GM12878 (cell line): ENCODE data around the gene NONO. TPM values are rescaled to one million over a fixed set of nuclear protein-coding genes. Genes with fewer than 3 reads are reported as not detected.

Experiments used
- ATAC-seq: fragments of 200-7000 bp; cut with Tn5 transposase; 3 replicates; pipeline ENCODE4 v1.9.1; 2020; ENCODE audit warnings: mild to moderate bottlenecking, moderate library complexity
- BruUV-seq: library from RNA; stranded (reverse); fragments of 400-500 nt; replicated peaks from 2 replicates; lab custom pipeline; 2021; lab: Mats Ljungman, UMichigan
- CTCF ChIA-PET: fragments of 300-600 bp; sonication (Branson Sonifier 250); formaldehyde crosslinking; extraction: SDS; loops from one replicate; lab custom pipeline; 2021; ENCODE audit warnings: inconsistent platforms; lab: Yijun Ruan, JAX
- POLR2A ChIA-PET: fragments of 350-600 bp; formaldehyde crosslinking; extraction: SDS; loops from one replicate; lab custom pipeline; 2021; ENCODE audit warnings: inconsistent platforms; lab: Charles Lee
- RAD21 ChIA-PET: fragments of 300-600 bp; sonication (Branson Sonifier 250); formaldehyde crosslinking; loops from one replicate; lab custom pipeline; 2023; ENCODE audit warnings: antibody characterized with exemption; ENCODE audit not compliant: unreplicated experiment; lab: Charles Lee
- SMC1A ChIA-PET: fragments of 300-600 bp; sonication (Branson Sonifier 250); formaldehyde crosslinking; loops from one replicate; lab custom pipeline; 2023; ENCODE audit not compliant: unreplicated experiment, uncharacterized antibody; lab: Charles Lee
- DNase-seq: peaks from one replicate; pipeline ENCODE4 v3.0.0-alpha.2; 2011; ENCODE audit warnings: low read depth, low spot score
- FAIRE-seq: peaks from 3 replicates; lab custom pipeline; 2011; peaks lifted over from hg19 to GRCh38; lab: Jason Lieb, UNC
- H2AFZ ChIP-seq: 2 replicates; pipeline ENCODE4 v1.6.0; 2011; ENCODE audit warnings: low read depth, low read length, control low read depth; ENCODE audit not compliant: control insufficient read depth
- H3K27ac ChIP-seq: 2 replicates; pipeline ENCODE4 v1.5.1; 2011; ENCODE audit warnings: control low read depth; ENCODE audit not compliant: control insufficient read depth, insufficient read depth
- H3K27me3 ChIP-seq, 2 experiments: replicated peaks in 1 of 2; 2 replicates each; pipeline versions ENCODE4 v1.6.0 to v1.6.1; 2011; ENCODE audit warnings: low read length in 1 of 2; ENCODE audit not compliant: control insufficient read depth in 2 of 2, insufficient read depth in 2 of 2
- H3K36me3 ChIP-seq, 2 experiments: 2 replicates each; pipeline ENCODE4 v1.5.1; 2011; ENCODE audit warnings: low read length in 1 of 2; ENCODE audit not compliant: control insufficient read depth in 2 of 2, insufficient read depth in 2 of 2
- H3K4me1 ChIP-seq: 2 replicates; pipeline ENCODE4 v1.6.1; 2011; ENCODE audit warnings: mild to moderate bottlenecking, low read length, moderate library complexity, mixed read lengths; ENCODE audit not compliant: control insufficient read depth, insufficient read depth
- H3K4me2 ChIP-seq: 2 replicates; pipeline ENCODE4 v1.6.0; 2011; ENCODE audit warnings: control low read depth; ENCODE audit not compliant: control insufficient read depth, insufficient read depth
- H3K4me3 ChIP-seq: fragments of 200-600 bp; sonication (generic); 2 replicates; pipeline ENCODE4 v1.5.1; 2016
- H3K79me2 ChIP-seq: 2 replicates; pipeline ENCODE4 v1.6.0; 2011; ENCODE audit warnings: low read length; ENCODE audit not compliant: control insufficient read depth, insufficient read depth
- H3K9ac ChIP-seq: 2 replicates; pipeline ENCODE4 v1.8.0; 2011; ENCODE audit warnings: low read length, control low read depth, mixed read lengths; ENCODE audit not compliant: control insufficient read depth, insufficient read depth
- H3K9me3 ChIP-seq: replicated peaks from 3 replicates; pipeline ENCODE4 v1.5.1; 2011; ENCODE audit warnings: mild to moderate bottlenecking, low read length; ENCODE audit not compliant: control insufficient read depth, insufficient read depth
- H4K20me1 ChIP-seq: 2 replicates; pipeline ENCODE4 v1.6.0; 2011; ENCODE audit not compliant: control insufficient read depth, insufficient read depth
- BACH1 ChIP-seq: fragments of 450-650 bp; IDR thresholded peaks from 2 replicates; pipeline ENCODE4 v1.6.1; 2017; ENCODE audit warnings: mild to moderate bottlenecking, borderline replicate concordance
- CTCF ChIP-seq, 3 experiments: IDR thresholded peaks in 2 of 3; conservative IDR thresholded peaks in 1 of 3; 2 replicates each; pipeline ENCODE4 v1.5.1; 2011; ENCODE audit warnings: low read depth in 3 of 3, low read length in 3 of 3, mild to moderate bottlenecking in 3 of 3, control low read depth in 2 of 3, moderate library complexity in 2 of 3, inconsistent platforms in 1 of 3, mixed read lengths in 1 of 3; ENCODE audit not compliant: control insufficient read depth in 2 of 3, insufficient read depth in 1 of 3; ENCODE audit errors: extremely low read depth in 1 of 3
- EGR1 ChIP-seq, 2 experiments: IDR thresholded peaks; 1 replicate in 1 of 2; 2 replicates in 1 of 2; pipeline ENCODE4 v1.6.1; 2011 to 2012; ENCODE audit warnings: low read depth in 2 of 2, low read length in 2 of 2, borderline replicate concordance in 1 of 2, mild to moderate bottlenecking in 1 of 2, moderate library complexity in 1 of 2
- NR2F1 ChIP-seq: fragments of 450-650 bp; conservative IDR thresholded peaks from 2 replicates; pipeline ENCODE4 v1.6.1; 2017; ENCODE audit warnings: mild to moderate bottlenecking
- RUNX3 ChIP-seq: IDR thresholded peaks from 2 replicates; pipeline ENCODE4 v1.6.1; 2012; ENCODE audit warnings: low read length, inconsistent platforms
- TAF1 ChIP-seq: IDR thresholded peaks from 2 replicates; pipeline ENCODE4 v1.6.1; 2011; ENCODE audit warnings: mild to moderate bottlenecking, low read depth, low read length, borderline replicate concordance
- WGBS: methylation state at CpG from one replicate; pipeline ENCODE4 v1.1.6; 2016; ENCODE audit warnings: low lambda C conversion rate; ENCODE audit not compliant: insufficient replicate concordance, insufficient coverage; ENCODE audit errors: missing lambda C conversion rate; 5-methylcytosine and 5-hydroxymethylcytosine counted together
- in situ Hi-C: fragments of 300-500 bp; cut with MboI; formaldehyde crosslinking; loops from 9 replicates; pipeline ENCODE4 v1.14.3; 2018; ENCODE audit warnings: mixed read lengths
- intact Hi-C: fragments of 100-400 bp; cut with micrococcal nuclease; formaldehyde crosslinking; loops from one replicate; pipeline ENCODE4 v1.14.2; 2022; ENCODE audit not compliant: unreplicated experiment
- polyA plus RNA-seq, 11 experiments: library from polyadenylated mRNA; depleted of rRNA in 4 of 11; unstranded in 6 of 11; stranded (reverse) in 5 of 11; fragments of >200 nt; fragmentation: Nextera tagmentation in 4 of 11; fragmentation: Illumina TruSeq in 1 of 11; extraction: Ambion mirVana in 4 of 11; extraction: Trizol in 1 of 11; gene quantifications; 1 replicate in 1 of 11; 2 replicates in 10 of 11; pipeline versions ENCODE4 v1.2.1 to v1.2.3, GENCODE V29; 2011 to 2016; ENCODE audit warnings: inconsistent platforms in 2 of 11, missing spikeins in 2 of 11, low read depth in 1 of 11
- total RNA-seq, 4 experiments: library from RNA; depleted of rRNA in 3 of 4; stranded (reverse); fragments of >200 nt in 3 of 4; fragmentation: Illumina TruSeq in 1 of 4; extraction: Trizol in 1 of 4; gene quantifications; 2 replicates each; pipeline versions ENCODE4 v1.2.1 to v1.2.3, GENCODE V29; 2013 to 2021
- TF ChIP-seq, protein P1 (sequence below): fragments of 450-650 bp; IDR thresholded peaks from 2 replicates; pipeline ENCODE4 v1.6.1; 2018; ENCODE audit warnings: mild to moderate bottlenecking, low read depth, moderate library complexity; ENCODE audit not compliant: partially characterized antibody

NONO gene
- total and polyA plus RNA-seq, 10 of the 15 experiments (the other 5 are each of a cell fraction or from before 2014, with no cell fraction given) = 206 to 505 (median 373) TPM

DNA sequence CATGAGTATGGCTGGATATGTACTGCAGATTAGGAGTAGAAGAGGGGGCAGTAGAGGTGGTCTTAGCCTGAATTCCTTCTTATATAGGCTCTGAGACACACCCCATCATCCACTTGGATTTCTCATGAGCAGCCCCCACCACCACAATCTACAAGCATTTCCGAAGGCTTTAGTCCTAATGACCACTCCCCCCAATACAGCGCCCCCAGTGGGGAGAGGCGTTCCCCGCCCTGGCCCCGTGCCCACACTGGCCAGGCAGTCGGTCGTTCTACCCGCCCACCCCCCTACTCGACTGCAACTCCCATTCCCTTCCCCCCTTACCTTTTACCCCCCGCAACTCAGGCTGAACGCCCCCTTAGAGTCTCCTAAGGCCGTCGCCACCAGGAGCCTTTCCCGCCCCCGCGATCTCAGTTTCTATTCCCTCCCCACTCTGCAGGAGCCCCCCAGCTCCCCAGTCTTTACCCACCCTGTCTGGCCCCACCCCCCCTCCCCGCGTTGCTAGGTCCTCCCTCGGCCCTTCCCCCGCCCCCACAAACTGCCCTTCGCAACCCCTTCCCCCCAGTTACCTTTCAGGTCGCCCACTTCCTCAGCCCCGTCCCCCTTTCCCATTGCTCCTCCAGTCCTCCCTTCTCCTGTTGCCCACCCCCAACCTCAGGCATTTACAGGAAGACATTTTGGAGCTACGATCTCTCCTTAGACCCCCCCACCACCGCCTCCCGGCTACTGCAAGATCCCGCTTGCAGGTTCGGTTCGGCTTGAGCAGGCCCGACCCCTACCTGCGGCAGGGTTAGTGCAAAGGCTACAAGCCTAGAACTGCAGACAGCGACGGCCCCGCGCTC is 30.0 kb upstream of the NONO start:
- Histone ChIP-seq H4K20me1 (no peaks in the 10 kb centered on the region), H2AFZ (peak overlapping the region; percentile 37), H3K9ac (peak overlapping the region; percentile 64; the same call in 1 of the 2 replicates), H3K4me2 (peak overlapping the region; percentile 74), H3K4me1 (peaks cover 6% of the 10 kb centered on the region; the same call in 1 of the 2 replicates), H3K4me3 (peak overlapping the region; percentile 89), H3K27ac (peak overlapping the region; percentile 72), H3K27me3 (no peaks in the 10 kb centered on the region)
- ChIA-PET RAD21 (interaction anchor here (1.5 to 1.7 kb wide), 2 partner anchors 56 to 112 kb away, joined by 4 to 6 read pairs; partner anchors contain the start of gene TAF1), SMC1A (interaction anchor here (1.0 kb wide), 1 partner anchor 30 kb away, joined by 3 read pairs; the partner anchor contains the start of gene NONO), CTCF (interaction anchor here (0.6 to 1.7 kb wide), 4 partner anchors 13 to 113 kb away, joined by 3 to 11 read pairs (median 3); partner anchors contain the start of genes NONO and TAF1)
- intact Hi-C loops = loop anchor here (1.0 to 5.0 kb wide), 3 partner anchors 30 to 71 kb away; partner anchors contain the start of gene NONO
- 32% methylated on average over 17 of the region's 35 CpGs for WGBS
- in situ Hi-C loops = no loop called here
- no TSS peak for BruUV-seq
- TF ChIP-seq BACH1 (0 out of 2 replicates have a peak, but pooled peaks have one; percentile 13), CTCF (IDR thresholded peaks at IDR 0.05 in 2 of 3, conservative IDR thresholded peaks at IDR 0.05 in 1 of 3; ENCODE audit: control insufficient read depth in 2 of 3, extremely low read depth in 1 of 3, insufficient read depth in 1 of 3, low read depth in 3 of 3, low read length in 3 of 3) (peak; percentile 41 to 62 (median 46)), RUNX3 (0 out of 2 replicates have a peak, but pooled peaks have one; percentile 29), TAF1 (no peak), NR2F1 (0 out of 2 replicates have a peak, but pooled peaks have one; percentile 28), EGR1 (IDR thresholded peaks at IDR 0.05; ENCODE audit: borderline replicate concordance in 1 of 2, low read depth in 2 of 2, low read length in 2 of 2) (peak in 1 of 2 experiments; percentile 61; a peak in 1 of 3 replicates)
- TF ChIP-seq, protein P1, sequence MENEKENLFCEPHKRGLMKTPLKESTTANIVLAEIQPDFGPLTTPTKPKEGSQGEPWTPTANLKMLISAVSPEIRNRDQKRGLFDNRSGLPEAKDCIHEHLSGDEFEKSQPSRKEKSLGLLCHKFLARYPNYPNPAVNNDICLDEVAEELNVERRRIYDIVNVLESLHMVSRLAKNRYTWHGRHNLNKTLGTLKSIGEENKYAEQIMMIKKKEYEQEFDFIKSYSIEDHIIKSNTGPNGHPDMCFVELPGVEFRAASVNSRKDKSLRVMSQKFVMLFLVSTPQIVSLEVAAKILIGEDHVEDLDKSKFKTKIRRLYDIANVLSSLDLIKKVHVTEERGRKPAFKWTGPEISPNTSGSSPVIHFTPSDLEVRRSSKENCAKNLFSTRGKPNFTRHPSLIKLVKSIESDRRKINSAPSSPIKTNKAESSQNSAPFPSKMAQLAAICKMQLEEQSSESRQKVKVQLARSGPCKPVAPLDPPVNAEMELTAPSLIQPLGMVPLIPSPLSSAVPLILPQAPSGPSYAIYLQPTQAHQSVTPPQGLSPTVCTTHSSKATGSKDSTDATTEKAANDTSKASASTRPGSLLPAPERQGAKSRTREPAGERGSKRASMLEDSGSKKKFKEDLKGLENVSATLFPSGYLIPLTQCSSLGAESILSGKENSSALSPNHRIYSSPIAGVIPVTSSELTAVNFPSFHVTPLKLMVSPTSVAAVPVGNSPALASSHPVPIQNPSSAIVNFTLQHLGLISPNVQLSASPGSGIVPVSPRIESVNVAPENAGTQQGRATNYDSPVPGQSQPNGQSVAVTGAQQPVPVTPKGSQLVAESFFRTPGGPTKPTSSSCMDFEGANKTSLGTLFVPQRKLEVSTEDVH = no peak
- TF ChIP-seq, all 136 proteins: peak for 5
- DNase-seq (no peak), FAIRE-seq (no peak), ATAC-seq (peak; percentile 25)
- POLR2A ChIA-PET = interaction anchor here (0.8 to 2.4 kb wide), 5 partner anchors 30 to 150 kb away, joined by 3 to 18 read pairs (median 6); partner anchors contain the start of gene NONO
- Histone ChIP-seq H3K36me3 (peaks cover 0 to 5% of the 10 kb centered on the region in 2 experiments; a peak in 1 of 4 replicates), H3K79me2 (peaks cover 13% of the 10 kb centered on the region), H3K9me3 (no peaks in the 10 kb centered on the region)
